IMR-90 (cell line): Measurements from ENCODE around the gene CTF1. TPM values are rescaled to one million over a fixed set of nuclear protein-coding genes. Genes with fewer than 3 reads are reported as not detected.
"Not testable (repeated sequence)": the region's sequence is repeated elsewhere in the genome, so short reads cannot be mapped to it uniquely, and the experiment has no call there.

Experiments
- ATAC-seq: fragments of 200-7000 bp; cut with Tn5 transposase; 2 replicates; pipeline ENCODE4 v1.9.1; 2020; ENCODE audit warnings: low read depth, mild to moderate bottlenecking, moderate library complexity
- BruUV-seq: library from RNA; stranded (reverse); fragments of 400-500 nt; replicated peaks from 2 replicates; lab custom pipeline; 2021; lab: Mats Ljungman, UMichigan
- CTCF ChIA-PET: fragments of 300-600 bp; formaldehyde crosslinking; extraction: SDS; loops from one replicate; lab custom pipeline; 2021; ENCODE audit warnings: antibody characterized with exemption; lab: Yijun Ruan, JAX
- POLR2A ChIA-PET: fragments of 300-600 bp; sonication (Branson Sonifier 250); formaldehyde crosslinking; loops from one replicate; lab custom pipeline; 2022; ENCODE audit warnings: antibody characterized with exemption; ENCODE audit not compliant: unreplicated experiment; lab: Charles Lee
- DNase-seq: peaks from one replicate; pipeline ENCODE4 v3.0.0; 2013
- H2AFZ ChIP-seq: replicated peaks from 2 replicates; pipeline ENCODE3; 2013; ENCODE audit warnings: low read length, mild to moderate bottlenecking; ENCODE audit not compliant: poor library complexity
- H2AK5ac ChIP-seq: 2 replicates; pipeline ENCODE4 v1.6.1; 2013; ENCODE audit warnings: low read depth, low read length, inconsistent platforms
- H2AK9ac ChIP-seq: replicated peaks from 2 replicates; pipeline ENCODE3; 2013; ENCODE audit warnings: mild to moderate bottlenecking, low read depth, low read length, moderate library complexity; ENCODE audit not compliant: poor library complexity
- H2BK120ac ChIP-seq: 2 replicates; pipeline ENCODE4 v1.6.1; 2013; ENCODE audit warnings: low read depth, low read length, inconsistent platforms
- H2BK15ac ChIP-seq: 3 replicates; pipeline ENCODE4 v1.6.1; 2013; ENCODE audit warnings: low read depth, low read length, inconsistent platforms
- H2BK20ac ChIP-seq: 2 replicates; pipeline ENCODE4 v1.6.1; 2013; ENCODE audit warnings: low read depth, mild to moderate bottlenecking, inconsistent platforms, low read length, moderate library complexity
- H2BK5ac ChIP-seq: 2 replicates; pipeline ENCODE4 v1.6.1; 2013; ENCODE audit warnings: mild to moderate bottlenecking, low read depth, low read length, inconsistent platforms; ENCODE audit not compliant: poor library complexity, severe bottlenecking
- H3K14ac ChIP-seq: replicated peaks from 2 replicates; pipeline ENCODE4 v1.6.1; 2013; ENCODE audit warnings: low read depth, low read length, inconsistent platforms
- H3K18ac ChIP-seq: 2 replicates; pipeline ENCODE4 v1.6.1; 2013; ENCODE audit warnings: low read depth, low read length, control low read depth
- H3K23ac ChIP-seq: 2 replicates; pipeline ENCODE4 v1.6.1; 2013; ENCODE audit warnings: low read depth, low read length, inconsistent platforms
- H3K27ac ChIP-seq: 2 replicates; pipeline ENCODE4 v1.5.1; 2013; ENCODE audit warnings: mild to moderate bottlenecking, control low read depth, low read length; ENCODE audit not compliant: insufficient read depth
- H3K27me3 ChIP-seq: 2 replicates; pipeline ENCODE4 v1.6.1; 2013; ENCODE audit warnings: low read length; ENCODE audit not compliant: control insufficient read depth, insufficient read depth
- H3K36me3 ChIP-seq: 2 replicates; pipeline ENCODE4 v1.6.1; 2013; ENCODE audit warnings: low read length, mixed read lengths; ENCODE audit not compliant: control insufficient read depth, insufficient read depth
- H3K4ac ChIP-seq: 2 replicates; pipeline ENCODE4 v1.6.1; 2013; ENCODE audit warnings: low read depth, low read length, inconsistent platforms
- H3K4me1 ChIP-seq: 2 replicates; pipeline ENCODE4 v1.6.1; 2013; ENCODE audit warnings: low read length, mixed read lengths; ENCODE audit not compliant: control insufficient read depth, insufficient read depth
- H3K4me2 ChIP-seq: 2 replicates; pipeline ENCODE4 v1.6.1; 2013; ENCODE audit warnings: low read depth, mild to moderate bottlenecking, control low read depth, low read length, moderate library complexity
- H3K4me3 ChIP-seq: 2 replicates; pipeline ENCODE4 v1.5.1; 2013; ENCODE audit warnings: low read depth, mild to moderate bottlenecking, control low read depth, low read length, moderate library complexity; ENCODE audit not compliant: insufficient read depth
- H3K56ac ChIP-seq: 2 replicates; pipeline ENCODE4 v1.6.1; 2013; ENCODE audit warnings: low read length, inconsistent platforms; ENCODE audit not compliant: insufficient read depth; ENCODE audit errors: extremely low read depth
- H3K79me1 ChIP-seq, 2 experiments: 2 replicates each; pipeline ENCODE4 v1.6.1; 2013; ENCODE audit warnings: low read length in 2 of 2, inconsistent platforms in 1 of 2, low read depth in 1 of 2
- H3K9ac ChIP-seq: 2 replicates; pipeline ENCODE4 v1.6.1; 2013; ENCODE audit warnings: low read depth, low read length, control low read depth
- H3K9me1 ChIP-seq: 2 replicates; pipeline ENCODE4 v1.6.1; 2013; ENCODE audit warnings: low read length, inconsistent platforms; ENCODE audit not compliant: insufficient read depth
- H3K9me3 ChIP-seq: 2 replicates; pipeline ENCODE4 v1.6.1; 2013; ENCODE audit warnings: low read length; ENCODE audit not compliant: control insufficient read depth, insufficient read depth
- H4K20me1 ChIP-seq: 2 replicates; pipeline ENCODE4 v1.6.1; 2013; ENCODE audit warnings: low read length, inconsistent platforms; ENCODE audit not compliant: insufficient read depth
- H4K5ac ChIP-seq: 2 replicates; pipeline ENCODE4 v1.6.1; 2013; ENCODE audit warnings: mild to moderate bottlenecking, low read depth, low read length, control low read depth
- H4K8ac ChIP-seq, 2 experiments: 2 replicates each; pipeline ENCODE4 v1.6.1; 2013; ENCODE audit warnings: low read depth in 2 of 2, low read length in 2 of 2, control low read depth in 1 of 2, inconsistent platforms in 1 of 2
- H4K91ac ChIP-seq: 2 replicates; pipeline ENCODE4 v1.6.1; 2013; ENCODE audit warnings: low read depth, low read length, inconsistent platforms; ENCODE audit not compliant: insufficient read depth
- CEBPB ChIP-seq: IDR thresholded peaks from 2 replicates; pipeline ENCODE4 v1.6.1; 2012; ENCODE audit warnings: low read depth, low read length, improper control_type of control experiment
- ELK1 ChIP-seq: fragments of 150-350 bp; IDR thresholded peaks from 2 replicates; pipeline ENCODE4 v1.6.1; 2016; ENCODE audit warnings: low read depth, mild to moderate bottlenecking, low read length, moderate library complexity, borderline replicate concordance
- RAD21 ChIP-seq: IDR thresholded peaks from 2 replicates; pipeline ENCODE4 v1.6.1; 2012; ENCODE audit warnings: low read length, improper control_type of control experiment
- WGBS, 2 experiments: methylation state at CpG; one replicate each; pipeline versions ENCODE4 v1.1.5 to v1.1.7; 2013; ENCODE audit warnings: missing lambda C conversion rate in 2 of 2; ENCODE audit not compliant: insufficient read length in 1 of 2; ENCODE audit errors: extremely low coverage in 2 of 2; 5-methylcytosine and 5-hydroxymethylcytosine counted together
- dilution Hi-C: fragments of 300-500 bp; cut with HindIII; formaldehyde crosslinking; loops from one replicate; pipeline ENCODE4 v1.14.3; 2018; ENCODE audit warnings: low sequenced_read_pairs; ENCODE audit not compliant: unreplicated experiment
- in situ Hi-C: fragments of 300-500 bp; cut with MboI; formaldehyde crosslinking; loops from 3 replicates; pipeline ENCODE4 v1.14.3; 2019; ENCODE audit warnings: low sequenced_read_pairs, inconsistent platforms, mixed read lengths
- intact Hi-C: fragments of 100-400 bp; cut with micrococcal nuclease; formaldehyde crosslinking; loops from 2 replicates; pipeline ENCODE4 v1.10.0; 2022
- polyA plus RNA-seq, 3 experiments: library from polyadenylated mRNA; depleted of rRNA; stranded (reverse); fragments of >200 nt; gene quantifications; 2 replicates each; pipeline ENCODE4 v1.2.3, GENCODE V29; 2012; ENCODE audit warnings: low replicate concordance in 1 of 3
- total RNA-seq: library from RNA; depleted of rRNA; stranded (reverse); fragments of >200 nt; gene quantifications from 2 replicates; pipeline ENCODE4 v1.2.3, GENCODE V29; 2012

The CTF1 gene
- total and polyA plus RNA-seq, 2 of the 4 experiments (the other 2 are of a cell fraction), result 0.18 to 12.9 TPM

- in situ Hi-C loops, result no loop called here
- Histone ChIP-seq H3K18ac (no peak overlapping the region), H3K79me1 (peaks cover 0 to 4% of the 10 kb centered on the region in 2 experiments; a peak in 2 of 4 replicates), H2BK120ac (no peak overlapping the region), H3K23ac (no peak overlapping the region), H3K36me3 (peaks cover 11% of the 10 kb centered on the region), H4K91ac (no peak overlapping the region), H2AK5ac (no peak overlapping the region), H2BK15ac (no peak overlapping the region), H3K9me1 (peaks cover 4% of the 10 kb centered on the region; the same call in 1 of the 2 replicates), H3K4me1 (no peaks in the 10 kb centered on the region), H2BK20ac (no peak overlapping the region), H3K4me2 (no peak overlapping the region), H3K4ac (no peak overlapping the region), H2BK5ac (no peak overlapping the region), H3K27me3 (no peaks in the 10 kb centered on the region), H4K8ac (no peak overlapping the region), H2AFZ (no peak overlapping the region), H3K14ac (no peak overlapping the region), H4K5ac (no peak overlapping the region), H3K9ac (no peak overlapping the region), H3K27ac (no peak overlapping the region), H3K4me3 (no peak overlapping the region), H3K56ac (no peak overlapping the region), H3K9me3 (no peaks in the 10 kb centered on the region), H2AK9ac (no peak overlapping the region), H4K20me1 (no peaks in the 10 kb centered on the region; the same call in 1 of the 2 replicates)
- no peak for ATAC-seq
- BruUV-seq, result no TSS peak
- DNase-seq, result no peak
- ChIA-PET POLR2A (no interaction called here), CTCF (no interaction called here)
- no CpG with 5 or more reads among the region's 4 CpGs for WGBS, 2 experiments
- TF ChIP-seq ELK1 (no peak), CEBPB (0 out of 2 replicates have a peak, but pooled peaks have one; percentile 25), RAD21 (no peak)
- dilution Hi-C loops, result no loop called here
- intact Hi-C loops, result no loop called here
These were observed 37.5 kb upstream of the CTF1 start for GRCh38 chr16:30858829-30859423.

- H4K5ac ChIP-seq, in situ Hi-C loops, H3K4me3 ChIP-seq, H2BK120ac ChIP-seq, H3K9me3 ChIP-seq, H2AK5ac ChIP-seq, H3K18ac ChIP-seq, H3K23ac ChIP-seq, H2BK15ac ChIP-seq, CTCF ChIA-PET, dilution Hi-C loops, H3K9ac ChIP-seq, H4K8ac ChIP-seq, H3K36me3 ChIP-seq, H3K27ac ChIP-seq, H2BK5ac ChIP-seq, H3K27me3 ChIP-seq, H2BK20ac ChIP-seq, POLR2A ChIA-PET, H3K4ac ChIP-seq, H3K4me1 ChIP-seq, DNase-seq, H4K20me1 ChIP-seq, H3K79me1 ChIP-seq, H2AFZ ChIP-seq, H3K14ac ChIP-seq, H3K56ac ChIP-seq, H2AK9ac ChIP-seq, ATAC-seq, H4K91ac ChIP-seq, intact Hi-C loops, BruUV-seq, H3K9me1 ChIP-seq, H3K4me2 ChIP-seq: not testable (repeated sequence)
- 56% methylated on average over 1 of the region's 7 CpGs; no CpG with 5 or more reads in 1 of the 2 experiments for WGBS, 2 experiments
These were observed 35.7 kb upstream of the CTF1 start for GRCh38 chr16:30860729-30861128.
